Measurements from ENCODE around the gene HECTD4. TPM values are rescaled to one million over a fixed set of nuclear protein-coding genes. Genes with fewer than 3 reads are reported as not detected.

The HECTD4 gene
- total RNA-seq, 1 donor = 29.0 TPM

GRCh38 chr12:112421363-112421762 is 39.1 kb upstream of the HECTD4 start:
- Histone ChIP-seq H3K27ac (ENCODE audit: low read depth, low read length) (no peak overlapping the region), H3K36me3 (ENCODE audit: insufficient read depth, low read length) (peaks cover 6% of the 10 kb centered on the region), H3K79me2 (ENCODE audit: insufficient read depth, low read length) (peaks cover 76% of the 10 kb centered on the region), H2AFZ (ENCODE audit: low read length) (no peak overlapping the region), H3K27me3 (ENCODE audit: insufficient read depth, low read length) (no peaks in the 10 kb centered on the region), H3K4me3 (ENCODE audit: insufficient read depth, low read length) (no peak overlapping the region), H3K9me3 (ENCODE audit: low read depth, low read length) (no peaks in the 10 kb centered on the region), H3K4me2 (ENCODE audit: insufficient read depth, low read length) (no peak overlapping the region), H3K4me1 (ENCODE audit: insufficient read depth, low read length) (peaks cover 26% of the 10 kb centered on the region), H4K20me1 (ENCODE audit: insufficient read depth, low read length) (peaks cover 50% of the 10 kb centered on the region)
- TF ChIP-seq CTCF (IDR thresholded peaks at IDR 0.05; ENCODE audit: extremely low read depth, low read depth, low read length) = no peak
- no peak for DNase-seq (ENCODE audit: insufficient read length, low spot score, missing footprints)

- H3K4me1 ChIP-seq (ENCODE audit: insufficient read depth, low read length) = peaks cover 26% of the 10 kb centered on the region
- H3K4me2 ChIP-seq (ENCODE audit: insufficient read depth, low read length) = peak overlapping the region; percentile 26
- no peak overlapping the region for H3K27ac ChIP-seq (ENCODE audit: low read depth, low read length)
- DNase-seq (ENCODE audit: insufficient read length, low spot score, missing footprints) = peak; percentile 2
- peaks cover 48% of the 10 kb centered on the region for H4K20me1 ChIP-seq (ENCODE audit: insufficient read depth, low read length)
- H3K9me3 ChIP-seq (ENCODE audit: low read depth, low read length) = no peaks in the 10 kb centered on the region
- peaks cover 70% of the 10 kb centered on the region for H3K79me2 ChIP-seq (ENCODE audit: insufficient read depth, low read length)
- H2AFZ ChIP-seq (ENCODE audit: low read length) = no peak overlapping the region
- H3K36me3 ChIP-seq (ENCODE audit: insufficient read depth, low read length) = peaks cover 6% of the 10 kb centered on the region
- no peaks in the 10 kb centered on the region for H3K27me3 ChIP-seq (ENCODE audit: insufficient read depth, low read length)
- TF ChIP-seq CTCF (IDR thresholded peaks at IDR 0.05; ENCODE audit: extremely low read depth, low read depth, low read length) = no peak
- no peak overlapping the region for H3K4me3 ChIP-seq (ENCODE audit: insufficient read depth, low read length)
These were observed 38.5 kb upstream of the HECTD4 start for GRCh38 chr12:112420740-112421139.

GRCh38 chr12:112419297-112420133 is 37.3 kb upstream of the HECTD4 start:
- peak; percentile 92 for DNase-seq (ENCODE audit: insufficient read length, low spot score, missing footprints)
- Histone ChIP-seq H4K20me1 (ENCODE audit: insufficient read depth, low read length) (peaks cover 42% of the 10 kb centered on the region), H3K27ac (ENCODE audit: low read depth, low read length) (peak overlapping the region; percentile 98), H3K36me3 (ENCODE audit: insufficient read depth, low read length) (peaks cover 6% of the 10 kb centered on the region), H3K4me1 (ENCODE audit: insufficient read depth, low read length) (peaks cover 26% of the 10 kb centered on the region), H3K9me3 (ENCODE audit: low read depth, low read length) (no peaks in the 10 kb centered on the region), H3K79me2 (ENCODE audit: insufficient read depth, low read length) (peaks cover 57% of the 10 kb centered on the region), H2AFZ (ENCODE audit: low read length) (peak overlapping the region; percentile 69), H3K4me2 (ENCODE audit: insufficient read depth, low read length) (peak overlapping the region; percentile 88), H3K27me3 (ENCODE audit: insufficient read depth, low read length) (no peaks in the 10 kb centered on the region), H3K4me3 (ENCODE audit: insufficient read depth, low read length) (peak overlapping the region; percentile 95)
- no peak for TF ChIP-seq CTCF (IDR thresholded peaks at IDR 0.05; ENCODE audit: extremely low read depth, low read depth, low read length)

- TF ChIP-seq CTCF (IDR thresholded peaks at IDR 0.05; ENCODE audit: extremely low read depth, low read depth, low read length) = peak; percentile 27
- no peaks in the 10 kb centered on the region for H3K27me3 ChIP-seq (ENCODE audit: insufficient read depth, low read length)
- H3K9me3 ChIP-seq (ENCODE audit: low read depth, low read length) = no peaks in the 10 kb centered on the region
- peaks cover 26% of the 10 kb centered on the region for H3K4me1 ChIP-seq (ENCODE audit: insufficient read depth, low read length)
- H3K36me3 ChIP-seq (ENCODE audit: insufficient read depth, low read length) = peaks cover 6% of the 10 kb centered on the region
- H3K27ac ChIP-seq (ENCODE audit: low read depth, low read length) = peak within 1 kb of the TSS; percentile 98
- H3K4me3 ChIP-seq (ENCODE audit: insufficient read depth, low read length) = peak within 1 kb of the TSS; percentile 95
- H4K20me1 ChIP-seq (ENCODE audit: insufficient read depth, low read length) = peaks cover 35% of the 10 kb centered on the region
- H3K4me2 ChIP-seq (ENCODE audit: insufficient read depth, low read length) = peak within 1 kb of the TSS; percentile 88
- peak within 1 kb of the TSS; percentile 90 for H2AFZ ChIP-seq (ENCODE audit: low read length)
- DNase-seq (ENCODE audit: insufficient read length, low spot score, missing footprints) = peak; percentile 97
- H3K79me2 ChIP-seq (ENCODE audit: insufficient read depth, low read length) = peaks cover 50% of the 10 kb centered on the region
These were observed 36.5 kb upstream of the HECTD4 start, which contains the start of gene PTPN11 for GRCh38 chr12:112418608-112419296. Gene PTPN11 (plus strand): TSS chr12:112418947. CDS start chr12:112419112, 165 bp downstream.
